Astrocyte (in vitro differentiated cells and primary cell): ENCODE results near the gene CD207.

Experiments used
- EZH2 ChIP-seq: IDR thresholded peaks from 2 replicates; pipeline ENCODE4 v1.6.1; 2012; ENCODE audit warnings: mild to moderate bottlenecking, low read length, inconsistent platforms; ENCODE audit not compliant: insufficient read depth
- TF ChIP-seq, protein P1 (sequence below): IDR thresholded peaks from 2 replicates; pipeline ENCODE4 v1.5.1; 2011; ENCODE audit warnings: low read depth, mild to moderate bottlenecking, inconsistent platforms, low read length, moderate library complexity; ENCODE audit not compliant: insufficient read depth

DNA sequence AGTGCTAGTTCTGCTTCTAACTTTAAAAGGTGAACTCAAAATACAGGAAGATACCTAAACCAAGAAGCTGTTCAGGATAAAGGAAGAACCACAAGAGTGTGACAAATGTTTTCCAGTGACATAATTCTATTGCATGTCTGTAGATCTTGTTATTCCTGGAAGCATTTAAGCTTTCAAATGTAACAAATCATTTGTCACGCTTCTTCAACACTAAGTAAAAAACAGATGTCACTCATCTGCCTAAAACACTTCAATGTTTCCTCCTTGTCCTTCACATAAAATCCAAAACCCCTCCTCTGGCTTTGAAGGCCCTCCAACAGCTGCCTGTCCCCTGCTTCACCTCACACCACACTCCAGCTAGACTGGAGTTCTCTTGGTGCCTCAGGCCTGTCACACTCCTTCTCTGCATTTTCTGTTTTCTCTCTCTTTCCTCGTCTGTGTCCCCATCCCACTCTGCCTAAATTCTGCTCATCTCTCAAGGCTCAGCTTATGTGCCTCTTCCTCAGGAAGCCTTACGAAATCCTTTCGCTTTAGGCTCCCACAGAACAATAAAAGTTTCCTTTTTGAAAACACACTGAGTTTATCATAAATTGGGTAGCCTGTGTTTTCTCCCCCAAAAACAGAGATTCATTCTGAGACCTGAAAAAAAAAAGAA, 8.8 kb downstream of the CD207 start:
- TF ChIP-seq, protein P1, sequence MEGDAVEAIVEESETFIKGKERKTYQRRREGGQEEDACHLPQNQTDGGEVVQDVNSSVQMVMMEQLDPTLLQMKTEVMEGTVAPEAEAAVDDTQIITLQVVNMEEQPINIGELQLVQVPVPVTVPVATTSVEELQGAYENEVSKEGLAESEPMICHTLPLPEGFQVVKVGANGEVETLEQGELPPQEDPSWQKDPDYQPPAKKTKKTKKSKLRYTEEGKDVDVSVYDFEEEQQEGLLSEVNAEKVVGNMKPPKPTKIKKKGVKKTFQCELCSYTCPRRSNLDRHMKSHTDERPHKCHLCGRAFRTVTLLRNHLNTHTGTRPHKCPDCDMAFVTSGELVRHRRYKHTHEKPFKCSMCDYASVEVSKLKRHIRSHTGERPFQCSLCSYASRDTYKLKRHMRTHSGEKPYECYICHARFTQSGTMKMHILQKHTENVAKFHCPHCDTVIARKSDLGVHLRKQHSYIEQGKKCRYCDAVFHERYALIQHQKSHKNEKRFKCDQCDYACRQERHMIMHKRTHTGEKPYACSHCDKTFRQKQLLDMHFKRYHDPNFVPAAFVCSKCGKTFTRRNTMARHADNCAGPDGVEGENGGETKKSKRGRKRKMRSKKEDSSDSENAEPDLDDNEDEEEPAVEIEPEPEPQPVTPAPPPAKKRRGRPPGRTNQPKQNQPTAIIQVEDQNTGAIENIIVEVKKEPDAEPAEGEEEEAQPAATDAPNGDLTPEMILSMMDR, result no peak
- no peak for TF ChIP-seq EZH2
